ENCODE results near the gene PPP1R9A.

PPP1R9A gene

GRCh38 chr7:95327356-95327755, 420.0 kb downstream of the PPP1R9A start:
- TF ChIP-seq, protein P1, sequence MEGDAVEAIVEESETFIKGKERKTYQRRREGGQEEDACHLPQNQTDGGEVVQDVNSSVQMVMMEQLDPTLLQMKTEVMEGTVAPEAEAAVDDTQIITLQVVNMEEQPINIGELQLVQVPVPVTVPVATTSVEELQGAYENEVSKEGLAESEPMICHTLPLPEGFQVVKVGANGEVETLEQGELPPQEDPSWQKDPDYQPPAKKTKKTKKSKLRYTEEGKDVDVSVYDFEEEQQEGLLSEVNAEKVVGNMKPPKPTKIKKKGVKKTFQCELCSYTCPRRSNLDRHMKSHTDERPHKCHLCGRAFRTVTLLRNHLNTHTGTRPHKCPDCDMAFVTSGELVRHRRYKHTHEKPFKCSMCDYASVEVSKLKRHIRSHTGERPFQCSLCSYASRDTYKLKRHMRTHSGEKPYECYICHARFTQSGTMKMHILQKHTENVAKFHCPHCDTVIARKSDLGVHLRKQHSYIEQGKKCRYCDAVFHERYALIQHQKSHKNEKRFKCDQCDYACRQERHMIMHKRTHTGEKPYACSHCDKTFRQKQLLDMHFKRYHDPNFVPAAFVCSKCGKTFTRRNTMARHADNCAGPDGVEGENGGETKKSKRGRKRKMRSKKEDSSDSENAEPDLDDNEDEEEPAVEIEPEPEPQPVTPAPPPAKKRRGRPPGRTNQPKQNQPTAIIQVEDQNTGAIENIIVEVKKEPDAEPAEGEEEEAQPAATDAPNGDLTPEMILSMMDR (IDR thresholded peaks at IDR 0.05) = no peak
- no peaks in the 10 kb centered on the region for H3K9me3 ChIP-seq
- peaks cover 0 to 10% of the 10 kb centered on the region in 2 donors for H3K27me3 ChIP-seq
- H3K4me1 ChIP-seq = peaks cover 0 to 2% (median 0%) of the 10 kb centered on the region in 4 donors
- H3K4me3 ChIP-seq = no peak overlapping the region
- no peak for DNase-seq
- H3K27ac ChIP-seq = no peak overlapping the region
- intact Hi-C loops (cut with DNase I; ENCODE audit: low total_unique reads) = no loop called here
- H3K36me3 ChIP-seq = no peaks in the 10 kb centered on the region

DNA sequence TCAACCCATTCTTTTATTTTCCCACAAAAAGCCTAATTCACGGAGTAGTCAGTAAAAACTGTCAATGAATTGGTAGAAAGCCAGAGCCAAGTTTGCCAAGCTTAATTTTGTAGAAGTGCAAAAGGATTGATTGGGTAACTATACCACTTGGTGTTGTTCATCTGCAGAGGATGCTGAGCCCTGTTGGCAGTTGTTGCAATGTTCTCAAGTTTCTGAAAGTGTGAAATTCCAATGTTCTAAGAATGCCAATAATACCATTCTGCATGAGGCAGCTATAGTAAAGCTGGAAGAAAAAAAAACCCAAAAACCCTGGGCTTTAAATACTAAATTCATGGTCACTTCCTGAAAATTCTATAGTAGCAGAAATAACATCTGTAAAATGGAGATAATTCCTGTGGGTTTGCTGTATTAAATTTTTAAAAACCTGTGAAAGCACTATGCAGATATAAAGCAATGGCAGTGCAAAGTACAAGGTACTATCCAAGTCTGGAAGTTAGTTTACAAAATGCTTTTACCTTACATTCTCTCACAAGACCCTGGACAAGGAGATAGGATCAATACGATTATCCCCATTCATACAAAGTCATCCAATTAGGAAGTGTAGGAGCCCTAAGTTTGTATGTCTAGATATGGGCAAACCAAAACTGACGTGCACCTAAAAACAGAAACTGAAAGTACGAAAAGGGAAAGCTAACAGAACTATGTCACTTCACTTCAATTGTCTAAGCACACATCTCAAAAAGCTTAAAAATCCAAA, 423.0 kb downstream of the PPP1R9A start:
- no peak for DNase-seq
- H3K9me3 ChIP-seq = no peaks in the 10 kb centered on the region
- peak overlapping the region; percentile 30 to 38 for H3K4me3 ChIP-seq
- TF ChIP-seq, protein P1 (IDR thresholded peaks at IDR 0.05) = no peak
- H3K4me1 ChIP-seq = peaks cover 0 to 2% (median 0%) of the 10 kb centered on the region in 4 donors
- intact Hi-C loops (cut with DNase I; ENCODE audit: low total_unique reads) = no loop called here
- no peaks in the 10 kb centered on the region for H3K36me3 ChIP-seq
- H3K27me3 ChIP-seq = no peaks in the 10 kb centered on the region
- no peak overlapping the region for H3K27ac ChIP-seq

GRCh38 chr7:95330961-95331337, 423.6 kb downstream of the PPP1R9A start:
- no peaks in the 10 kb centered on the region for H3K27me3 ChIP-seq
- TF ChIP-seq, protein P1 (IDR thresholded peaks at IDR 0.05) = no peak
- intact Hi-C loops (cut with DNase I; ENCODE audit: low total_unique reads) = no loop called here
- no peaks in the 10 kb centered on the region for H3K9me3 ChIP-seq
- peak overlapping the region; percentile 30 to 38 for H3K4me3 ChIP-seq
- peaks cover 0 to 2% (median 0%) of the 10 kb centered on the region in 4 donors for H3K4me1 ChIP-seq
- DNase-seq = no peak
- H3K36me3 ChIP-seq = no peaks in the 10 kb centered on the region
- no peak overlapping the region for H3K27ac ChIP-seq

GRCh38 chr7:95334447-95334846, 427.1 kb downstream of the PPP1R9A start:
- H3K9me3 ChIP-seq = no peaks in the 10 kb centered on the region
- intact Hi-C loops (cut with DNase I; ENCODE audit: low total_unique reads) = no loop called here
- H3K4me3 ChIP-seq = no peak overlapping the region
- DNase-seq = no peak
- TF ChIP-seq, protein P1 (IDR thresholded peaks at IDR 0.05) = no peak
- H3K27ac ChIP-seq = no peak overlapping the region
- no peaks in the 10 kb centered on the region for H3K36me3 ChIP-seq
- H3K27me3 ChIP-seq = no peaks in the 10 kb centered on the region
- H3K4me1 ChIP-seq = peaks cover 0 to 2% (median 0%) of the 10 kb centered on the region in 4 donors

GRCh38 chr7:95335093-95335492, 427.7 kb downstream of the PPP1R9A start:
- no peaks in the 10 kb centered on the region for H3K36me3 ChIP-seq
- TF ChIP-seq, protein P1 (IDR thresholded peaks at IDR 0.05) = no peak
- intact Hi-C loops (cut with DNase I; ENCODE audit: low total_unique reads) = no loop called here
- H3K27ac ChIP-seq = no peak overlapping the region
- H3K4me1 ChIP-seq = peaks cover 0 to 2% (median 0%) of the 10 kb centered on the region in 4 donors
- no peak overlapping the region for H3K4me3 ChIP-seq
- no peaks in the 10 kb centered on the region for H3K27me3 ChIP-seq
- no peaks in the 10 kb centered on the region for H3K9me3 ChIP-seq
- no peak for DNase-seq
